GM12878 (cell line): Measurements from ENCODE around the gene SEPTIN1. TPM values are rescaled to one million over a fixed set of nuclear protein-coding genes. Genes with fewer than 3 reads are reported as not detected.

Experiments
- BMI1 ChIP-seq: fragments of 450-650 bp; IDR thresholded peaks from 2 replicates; pipeline ENCODE4 v1.6.1; 2016; ENCODE audit warnings: mild to moderate bottlenecking, moderate library complexity, borderline replicate concordance
- MEF2B ChIP-seq: fragments of 450-650 bp; IDR thresholded peaks from 2 replicates; pipeline ENCODE4 v1.6.1; 2018; ENCODE audit warnings: mild to moderate bottlenecking, moderate library complexity; ENCODE audit not compliant: partially characterized antibody, poor library complexity, severe bottlenecking
- MYB ChIP-seq: fragments of 150-350 bp; IDR thresholded peaks from 2 replicates; pipeline ENCODE4 v1.6.1; 2014; ENCODE audit warnings: mild to moderate bottlenecking, low read depth, low read length, borderline replicate concordance
- MYC ChIP-seq: IDR thresholded peaks from 2 replicates; pipeline ENCODE4 v1.6.1; 2011; ENCODE audit warnings: mild to moderate bottlenecking, low read length, moderate library complexity, inconsistent platforms; ENCODE audit not compliant: insufficient read depth, insufficient replicate concordance, insufficient read length, severe bottlenecking
- NFXL1 ChIP-seq: fragments of 450-650 bp; IDR thresholded peaks from 2 replicates; pipeline ENCODE4 v1.6.1; 2017; ENCODE audit warnings: antibody characterized with exemption, mild to moderate bottlenecking, borderline replicate concordance
- NR2C1 ChIP-seq: fragments of 450-650 bp; IDR thresholded peaks from 2 replicates; pipeline ENCODE4 v1.6.1; 2017; ENCODE audit warnings: antibody characterized with exemption, mild to moderate bottlenecking, moderate library complexity
- NR2C2 ChIP-seq: IDR thresholded peaks from 2 replicates; pipeline ENCODE4 v1.6.1; 2011; ENCODE audit warnings: borderline replicate concordance, low read depth; ENCODE audit not compliant: control insufficient read depth, insufficient read length
- POU2F2 ChIP-seq: IDR thresholded peaks from 3 replicates; pipeline ENCODE4 v1.6.1; 2011; ENCODE audit warnings: low read depth, mild to moderate bottlenecking, low read length, borderline replicate concordance
- RCOR1 ChIP-seq: conservative IDR thresholded peaks from 2 replicates; pipeline ENCODE4 v1.6.1; 2012; ENCODE audit warnings: low read depth, low read length, improper control_type of control experiment
- SRF ChIP-seq, 2 experiments: IDR thresholded peaks; 2 replicates each; pipeline ENCODE4 v1.6.1; 2011; ENCODE audit warnings: low read depth in 2 of 2, low read length in 2 of 2, mild to moderate bottlenecking in 1 of 2, moderate library complexity in 1 of 2
- TBL1XR1 ChIP-seq: IDR thresholded peaks from 2 replicates; pipeline ENCODE4 v1.6.1; 2012; ENCODE audit warnings: low read depth, low read length, improper control_type of control experiment
- YY1 ChIP-seq: IDR thresholded peaks from 2 replicates; pipeline ENCODE4 v1.6.1; 2011; ENCODE audit warnings: low read depth, mild to moderate bottlenecking, low read length
- ZNF217 ChIP-seq: fragments of 450-650 bp; IDR thresholded peaks from 2 replicates; pipeline ENCODE4 v1.6.1; 2017; ENCODE audit warnings: antibody characterized with exemption, mild to moderate bottlenecking
- ZNF384 ChIP-seq: IDR thresholded peaks from 2 replicates; pipeline ENCODE4 v1.6.1; 2012; ENCODE audit warnings: low read depth, mild to moderate bottlenecking, low read length, improper control_type of control experiment, borderline replicate concordance
- polyA plus RNA-seq, 11 experiments: library from polyadenylated mRNA; depleted of rRNA in 4 of 11; unstranded in 6 of 11; stranded (reverse) in 5 of 11; fragments of >200 nt; fragmentation: Nextera tagmentation in 4 of 11; fragmentation: Illumina TruSeq in 1 of 11; extraction: Ambion mirVana in 4 of 11; extraction: Trizol in 1 of 11; gene quantifications; 1 replicate in 1 of 11; 2 replicates in 10 of 11; pipeline versions ENCODE4 v1.2.1 to v1.2.3, GENCODE V29; 2011 to 2016; ENCODE audit warnings: inconsistent platforms in 2 of 11, missing spikeins in 2 of 11, low read depth in 1 of 11
- total RNA-seq, 4 experiments: library from RNA; depleted of rRNA in 3 of 4; stranded (reverse); fragments of >200 nt in 3 of 4; fragmentation: Illumina TruSeq in 1 of 4; extraction: Trizol in 1 of 4; gene quantifications; 2 replicates each; pipeline versions ENCODE4 v1.2.1 to v1.2.3, GENCODE V29; 2013 to 2021
- TF ChIP-seq, protein P1 (sequence below): fragments of 450-650 bp; conservative IDR thresholded peaks from 2 replicates; pipeline ENCODE4 v1.6.1; 2017; ENCODE audit warnings: mild to moderate bottlenecking, moderate library complexity
- TF ChIP-seq, protein P2 (sequence below): IDR thresholded peaks from 2 replicates; pipeline ENCODE4 v1.6.1; 2012; ENCODE audit warnings: mild to moderate bottlenecking, low read depth, low read length
- TF ChIP-seq, protein P3 (sequence below): IDR thresholded peaks from 2 replicates; pipeline ENCODE4 v1.6.1; 2011; ENCODE audit warnings: low read depth, mild to moderate bottlenecking, low read length, moderate library complexity, borderline replicate concordance; ENCODE audit errors: extremely low read depth
- TF ChIP-seq, protein P4 (sequence below): IDR thresholded peaks from 2 replicates; pipeline ENCODE4 v1.6.1; 2011; ENCODE audit warnings: low read depth, low read length, improper control_type of control experiment, borderline replicate concordance
- TF ChIP-seq, protein P5 (sequence below): fragments of 450-650 bp; IDR thresholded peaks from 2 replicates; pipeline ENCODE4 v1.6.1; 2016; ENCODE audit warnings: mild to moderate bottlenecking

SEPTIN1 gene
- total and polyA plus RNA-seq, 10 of the 15 experiments (the other 5 are each of a cell fraction or from before 2014, with no cell fraction given) = 2.8 to 153 (median 94.1) TPM

DNA sequence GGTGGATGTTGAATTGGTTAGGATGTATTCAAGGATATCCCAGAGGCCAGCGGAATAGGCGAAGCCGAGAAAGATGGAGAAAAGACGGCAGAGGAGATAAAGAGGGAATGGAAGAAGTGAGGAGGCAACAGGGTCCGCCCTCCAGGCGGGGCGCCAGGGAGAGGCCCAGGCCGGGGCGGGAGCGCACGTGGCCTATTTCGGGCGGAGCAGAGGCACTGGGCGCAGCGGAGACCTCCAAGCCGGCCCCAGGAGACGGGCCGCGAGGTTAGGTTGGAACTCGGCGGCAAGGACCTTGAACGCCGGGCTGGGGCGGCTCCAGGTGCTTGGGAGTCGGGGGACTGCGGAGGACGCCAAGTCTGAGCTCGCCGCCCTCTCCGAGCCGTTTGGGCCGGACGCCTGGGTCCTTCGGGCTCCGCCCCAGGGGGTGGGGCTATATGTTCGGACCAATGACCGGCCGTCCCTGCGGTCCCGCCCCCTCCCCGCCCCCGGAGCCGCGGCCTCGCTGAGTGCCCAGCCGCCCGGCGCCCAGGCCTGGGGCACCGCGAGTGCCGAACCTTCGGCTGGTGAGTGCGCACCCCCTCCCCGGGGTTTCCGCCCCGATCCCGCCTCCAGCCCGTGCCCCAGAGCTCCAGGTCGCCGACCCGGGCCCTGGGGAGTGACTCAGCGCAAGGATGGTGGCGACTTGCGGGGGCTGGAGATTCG is 24.9 kb upstream of the SEPTIN1 start, which contains the start of gene ZNF771 (continued):
- TF ChIP-seq, protein P1, sequence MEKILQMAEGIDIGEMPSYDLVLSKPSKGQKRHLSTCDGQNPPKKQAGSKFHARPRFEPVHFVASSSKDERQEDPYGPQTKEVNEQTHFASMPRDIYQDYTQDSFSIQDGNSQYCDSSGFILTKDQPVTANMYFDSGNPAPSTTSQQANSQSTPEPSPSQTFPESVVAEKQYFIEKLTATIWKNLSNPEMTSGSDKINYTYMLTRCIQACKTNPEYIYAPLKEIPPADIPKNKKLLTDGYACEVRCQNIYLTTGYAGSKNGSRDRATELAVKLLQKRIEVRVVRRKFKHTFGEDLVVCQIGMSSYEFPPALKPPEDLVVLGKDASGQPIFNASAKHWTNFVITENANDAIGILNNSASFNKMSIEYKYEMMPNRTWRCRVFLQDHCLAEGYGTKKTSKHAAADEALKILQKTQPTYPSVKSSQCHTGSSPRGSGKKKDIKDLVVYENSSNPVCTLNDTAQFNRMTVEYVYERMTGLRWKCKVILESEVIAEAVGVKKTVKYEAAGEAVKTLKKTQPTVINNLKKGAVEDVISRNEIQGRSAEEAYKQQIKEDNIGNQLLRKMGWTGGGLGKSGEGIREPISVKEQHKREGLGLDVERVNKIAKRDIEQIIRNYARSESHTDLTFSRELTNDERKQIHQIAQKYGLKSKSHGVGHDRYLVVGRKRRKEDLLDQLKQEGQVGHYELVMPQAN = peak; percentile 86
- peak; percentile 39 for TF ChIP-seq MYC
- TF ChIP-seq, protein P2, sequence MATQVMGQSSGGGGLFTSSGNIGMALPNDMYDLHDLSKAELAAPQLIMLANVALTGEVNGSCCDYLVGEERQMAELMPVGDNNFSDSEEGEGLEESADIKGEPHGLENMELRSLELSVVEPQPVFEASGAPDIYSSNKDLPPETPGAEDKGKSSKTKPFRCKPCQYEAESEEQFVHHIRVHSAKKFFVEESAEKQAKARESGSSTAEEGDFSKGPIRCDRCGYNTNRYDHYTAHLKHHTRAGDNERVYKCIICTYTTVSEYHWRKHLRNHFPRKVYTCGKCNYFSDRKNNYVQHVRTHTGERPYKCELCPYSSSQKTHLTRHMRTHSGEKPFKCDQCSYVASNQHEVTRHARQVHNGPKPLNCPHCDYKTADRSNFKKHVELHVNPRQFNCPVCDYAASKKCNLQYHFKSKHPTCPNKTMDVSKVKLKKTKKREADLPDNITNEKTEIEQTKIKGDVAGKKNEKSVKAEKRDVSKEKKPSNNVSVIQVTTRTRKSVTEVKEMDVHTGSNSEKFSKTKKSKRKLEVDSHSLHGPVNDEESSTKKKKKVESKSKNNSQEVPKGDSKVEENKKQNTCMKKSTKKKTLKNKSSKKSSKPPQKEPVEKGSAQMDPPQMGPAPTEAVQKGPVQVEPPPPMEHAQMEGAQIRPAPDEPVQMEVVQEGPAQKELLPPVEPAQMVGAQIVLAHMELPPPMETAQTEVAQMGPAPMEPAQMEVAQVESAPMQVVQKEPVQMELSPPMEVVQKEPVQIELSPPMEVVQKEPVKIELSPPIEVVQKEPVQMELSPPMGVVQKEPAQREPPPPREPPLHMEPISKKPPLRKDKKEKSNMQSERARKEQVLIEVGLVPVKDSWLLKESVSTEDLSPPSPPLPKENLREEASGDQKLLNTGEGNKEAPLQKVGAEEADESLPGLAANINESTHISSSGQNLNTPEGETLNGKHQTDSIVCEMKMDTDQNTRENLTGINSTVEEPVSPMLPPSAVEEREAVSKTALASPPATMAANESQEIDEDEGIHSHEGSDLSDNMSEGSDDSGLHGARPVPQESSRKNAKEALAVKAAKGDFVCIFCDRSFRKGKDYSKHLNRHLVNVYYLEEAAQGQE = no peak
- TF ChIP-seq, protein P3, sequence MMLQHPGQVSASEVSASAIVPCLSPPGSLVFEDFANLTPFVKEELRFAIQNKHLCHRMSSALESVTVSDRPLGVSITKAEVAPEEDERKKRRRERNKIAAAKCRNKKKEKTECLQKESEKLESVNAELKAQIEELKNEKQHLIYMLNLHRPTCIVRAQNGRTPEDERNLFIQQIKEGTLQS = 0 out of 2 replicates have a peak, but pooled peaks have one; percentile 40
- TF ChIP-seq ZNF217 = no peak
- TF ChIP-seq, protein P4, sequence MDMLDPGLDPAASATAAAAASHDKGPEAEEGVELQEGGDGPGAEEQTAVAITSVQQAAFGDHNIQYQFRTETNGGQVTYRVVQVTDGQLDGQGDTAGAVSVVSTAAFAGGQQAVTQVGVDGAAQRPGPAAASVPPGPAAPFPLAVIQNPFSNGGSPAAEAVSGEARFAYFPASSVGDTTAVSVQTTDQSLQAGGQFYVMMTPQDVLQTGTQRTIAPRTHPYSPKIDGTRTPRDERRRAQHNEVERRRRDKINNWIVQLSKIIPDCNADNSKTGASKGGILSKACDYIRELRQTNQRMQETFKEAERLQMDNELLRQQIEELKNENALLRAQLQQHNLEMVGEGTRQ = peak; percentile 30; the same call in 1 of the 2 replicates
- no peak for TF ChIP-seq POU2F2
- TF ChIP-seq ZNF384 = no peak
- TF ChIP-seq SRF (IDR thresholded peaks at IDR 0.05; ENCODE audit: low read depth in 2 of 2, low read length in 2 of 2) = no peak
- TF ChIP-seq RCOR1 = no peak
- TF ChIP-seq MYB = no peak
- no peak for TF ChIP-seq NR2C2
- TF ChIP-seq, protein P5, sequence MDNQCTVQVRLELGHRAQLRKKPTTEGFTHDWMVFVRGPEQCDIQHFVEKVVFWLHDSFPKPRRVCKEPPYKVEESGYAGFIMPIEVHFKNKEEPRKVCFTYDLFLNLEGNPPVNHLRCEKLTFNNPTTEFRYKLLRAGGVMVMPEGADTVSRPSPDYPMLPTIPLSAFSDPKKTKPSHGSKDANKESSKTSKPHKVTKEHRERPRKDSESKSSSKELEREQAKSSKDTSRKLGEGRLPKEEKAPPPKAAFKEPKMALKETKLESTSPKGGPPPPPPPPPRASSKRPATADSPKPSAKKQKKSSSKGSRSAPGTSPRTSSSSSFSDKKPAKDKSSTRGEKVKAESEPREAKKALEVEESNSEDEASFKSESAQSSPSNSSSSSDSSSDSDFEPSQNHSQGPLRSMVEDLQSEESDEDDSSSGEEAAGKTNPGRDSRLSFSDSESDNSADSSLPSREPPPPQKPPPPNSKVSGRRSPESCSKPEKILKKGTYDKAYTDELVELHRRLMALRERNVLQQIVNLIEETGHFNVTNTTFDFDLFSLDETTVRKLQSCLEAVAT = no peak; the same call in 1 of the 2 replicates
- peak; percentile 34 for TF ChIP-seq MEF2B
- no peak for TF ChIP-seq NR2C1
- no peak for TF ChIP-seq TBL1XR1
- TF ChIP-seq BMI1 = no peak
- TF ChIP-seq NFXL1 = no peak
- TF ChIP-seq YY1 = peak; percentile 57
